EL (cell line): ENCODE results near the gene CEP112.

Experiments used
- DNase-seq: peaks from one replicate; pipeline ENCODE4 v3.0.0-alpha.2; 2016

CEP112 gene

DNA sequence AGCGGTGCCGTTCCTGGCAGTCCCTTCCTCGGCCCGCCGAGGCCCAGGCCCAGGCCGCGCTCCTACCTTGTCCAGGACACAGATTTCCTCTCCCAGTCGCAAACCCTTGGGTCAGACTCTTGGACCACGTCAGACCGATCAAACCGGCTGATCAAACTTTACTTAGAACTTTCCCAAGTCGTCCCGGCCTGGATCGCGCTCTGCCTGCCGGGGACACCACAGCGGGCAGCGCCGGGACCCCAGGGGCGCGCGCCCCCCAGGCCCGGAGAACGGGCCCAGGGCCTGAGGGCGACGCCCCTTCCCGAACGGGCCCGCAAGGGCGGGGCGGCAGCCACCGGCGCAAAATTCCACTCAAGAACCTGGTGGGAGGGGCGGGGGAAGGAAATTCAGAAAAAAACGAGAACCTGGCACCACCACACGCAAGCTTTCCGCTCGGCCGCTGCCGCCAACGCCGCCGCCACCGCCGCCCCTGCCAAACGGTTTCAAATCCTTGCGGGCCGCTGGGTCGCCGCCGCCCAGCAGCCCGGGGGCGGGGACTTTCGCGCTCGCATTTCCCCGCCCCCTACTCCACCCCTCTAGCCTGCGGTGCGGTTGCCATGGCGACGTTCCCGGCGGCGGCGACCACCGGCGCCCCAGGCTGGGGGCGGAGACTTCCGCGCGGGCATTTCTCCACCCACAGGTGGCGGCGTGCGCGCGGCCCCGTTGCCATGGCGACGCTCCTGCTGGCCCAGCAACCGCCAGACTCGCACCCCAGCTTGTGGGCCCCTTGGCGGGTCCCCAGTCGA lies at the start of gene CEP112:
Gene CEP112 (minus strand): TSS at position 541 of the 785 bp plus-strand sequence.
- peak; percentile 68 for DNase-seq

DNA sequence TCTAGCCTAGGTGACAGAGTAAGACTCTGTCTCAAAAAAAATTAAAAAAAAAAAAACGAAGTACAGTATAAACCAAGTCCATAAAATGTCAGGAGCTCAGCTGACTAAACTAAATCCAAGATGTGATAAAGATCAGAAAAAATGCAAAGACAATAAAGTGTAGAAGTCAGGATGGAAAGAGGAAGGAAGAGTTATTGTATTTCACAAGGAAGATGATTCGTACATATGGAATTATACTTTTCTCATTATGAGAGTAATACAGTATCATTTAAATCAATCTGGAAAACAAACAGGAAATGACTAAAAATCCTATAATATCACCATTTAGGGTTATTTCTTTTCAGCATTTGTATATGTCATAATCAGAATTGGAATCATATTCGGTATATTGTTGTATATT lies 48.7 kb upstream of the CEP112 start:
- peak; percentile 63 for DNase-seq

DNA sequence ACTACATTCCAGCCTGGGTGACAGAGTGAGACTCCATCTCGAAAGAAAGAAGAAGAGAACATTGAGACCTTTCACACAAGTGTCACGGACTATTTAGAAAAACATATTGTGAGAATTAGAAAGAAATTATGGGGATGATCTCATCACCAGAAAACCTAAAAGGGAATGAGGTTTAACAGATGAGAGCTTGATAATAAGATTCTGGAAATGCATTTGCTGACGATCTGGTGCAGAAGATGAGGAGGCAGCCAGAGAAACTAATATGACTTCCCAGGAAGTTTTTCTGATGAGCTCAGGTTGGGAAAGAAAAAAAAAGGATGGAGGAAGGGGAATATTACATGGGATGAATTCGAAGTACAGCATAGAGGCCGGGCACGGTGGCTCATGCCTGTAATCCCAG lies 48.1 kb upstream of the CEP112 start:
- peak; percentile 33 for DNase-seq

DNA sequence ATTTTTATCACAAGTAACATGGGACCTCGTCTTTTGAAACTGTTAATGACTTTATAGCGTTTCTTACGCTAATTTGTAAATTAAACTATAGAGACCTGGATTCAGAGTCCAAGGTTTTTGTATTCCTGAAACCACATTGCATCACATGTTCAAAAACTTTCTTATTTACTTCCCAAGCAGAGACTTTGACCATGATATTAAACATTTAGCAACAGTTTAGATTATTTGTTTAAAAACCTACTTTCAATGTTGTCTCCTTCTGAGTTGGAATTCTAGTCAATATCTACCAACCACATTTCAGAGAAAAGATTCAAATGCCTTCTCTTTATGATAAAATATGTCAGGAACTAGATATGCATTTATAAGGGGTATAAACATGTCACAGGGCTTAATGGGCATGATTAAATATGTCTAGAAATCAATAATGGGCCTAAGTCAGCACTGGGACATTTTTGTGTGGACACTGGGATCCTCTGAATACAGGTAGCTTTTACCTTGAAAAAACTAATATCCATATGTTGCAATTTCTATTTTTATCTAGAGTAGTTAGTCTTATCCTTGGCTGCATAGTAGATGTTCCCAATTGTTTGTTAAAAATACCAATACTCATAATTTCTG lies 43.6 kb upstream of the CEP112 start:
- DNase-seq = no peak

DNA sequence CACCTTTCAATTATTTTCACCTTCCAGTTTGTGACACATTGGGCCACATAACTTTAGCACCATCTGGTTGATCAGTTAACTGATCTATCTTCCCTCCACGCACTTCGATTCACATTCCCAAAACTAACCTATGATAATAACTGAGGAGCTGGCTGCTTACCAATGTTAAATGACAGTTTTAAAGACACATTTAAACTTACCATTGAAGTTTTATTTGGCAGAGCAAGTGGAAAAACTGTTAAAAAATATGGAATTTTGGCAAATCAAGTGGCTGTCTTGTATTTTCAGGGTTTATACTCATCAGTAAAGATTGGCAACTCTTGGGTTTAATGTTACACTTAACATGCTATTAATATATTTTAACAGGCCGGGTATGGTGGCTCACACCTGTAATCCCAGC lies 42.7 kb upstream of the CEP112 start:
- no peak for DNase-seq

DNA sequence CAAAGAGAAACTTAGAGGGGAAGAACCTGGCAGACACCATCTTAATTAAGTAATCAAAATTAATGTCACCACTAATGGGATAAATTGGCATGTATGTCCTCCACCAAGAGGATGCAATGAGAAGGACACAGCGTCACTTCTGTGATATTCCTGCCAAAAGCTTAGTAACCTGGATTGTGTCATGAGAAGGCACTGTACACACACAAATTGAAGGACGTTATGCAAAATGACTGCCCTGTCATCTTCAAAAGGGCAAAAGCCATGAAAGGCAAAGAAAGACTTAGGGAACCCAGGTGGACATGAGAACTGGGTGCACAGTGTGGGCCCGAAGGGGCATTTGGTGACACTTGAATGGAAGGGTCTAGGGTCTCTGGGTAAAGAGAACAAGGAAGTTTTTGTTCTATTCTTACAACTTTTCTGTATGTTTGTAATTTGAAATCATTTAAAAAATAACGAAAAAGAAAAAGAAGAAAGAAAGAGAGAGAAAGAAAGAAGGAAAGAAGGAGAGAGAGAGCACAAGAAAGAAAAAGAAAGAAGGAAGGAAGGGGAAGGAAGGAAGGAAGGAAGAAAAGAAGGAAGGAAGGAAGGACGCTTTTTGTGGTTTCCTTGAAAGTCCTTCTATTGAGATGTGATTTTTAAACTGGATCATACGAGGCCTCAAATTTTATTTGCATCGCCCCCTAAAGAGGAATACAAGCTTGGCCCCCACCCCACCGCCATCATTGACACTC lies 41.3 kb upstream of the CEP112 start:
- DNase-seq = no peak

DNA sequence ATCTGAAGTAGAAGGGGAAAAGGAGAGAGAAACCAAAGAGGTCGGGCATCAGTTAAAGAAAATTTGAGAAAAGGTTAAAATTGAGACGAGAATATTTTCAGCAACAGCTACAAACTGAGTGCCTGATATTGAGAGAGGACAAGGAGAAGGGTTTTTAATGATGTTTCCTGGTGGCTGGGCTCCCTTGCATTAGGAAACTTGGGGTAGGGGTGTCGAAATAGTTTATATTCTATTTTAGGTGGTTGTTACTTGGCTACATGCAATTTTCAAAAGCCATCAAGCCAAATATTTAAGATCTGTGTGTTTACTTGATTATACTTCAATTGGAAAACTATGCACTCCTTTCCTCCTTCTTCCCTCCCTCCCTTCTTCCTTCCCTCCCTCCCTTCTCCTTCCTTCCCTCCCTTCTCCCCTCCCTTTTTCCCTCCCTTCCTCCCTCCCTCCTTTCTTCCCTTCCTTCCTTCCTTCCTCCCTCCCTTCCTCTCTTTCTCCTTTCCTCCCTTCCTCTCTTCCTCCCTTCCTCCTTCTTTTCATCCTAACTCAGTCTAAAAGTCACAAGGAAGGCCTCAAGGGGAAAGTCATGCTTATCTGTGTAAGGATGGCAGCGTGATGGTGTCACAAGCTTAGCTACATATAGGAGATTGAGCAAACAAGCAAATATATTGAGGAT lies 39.1 kb upstream of the CEP112 start:
- no peak for DNase-seq

DNA sequence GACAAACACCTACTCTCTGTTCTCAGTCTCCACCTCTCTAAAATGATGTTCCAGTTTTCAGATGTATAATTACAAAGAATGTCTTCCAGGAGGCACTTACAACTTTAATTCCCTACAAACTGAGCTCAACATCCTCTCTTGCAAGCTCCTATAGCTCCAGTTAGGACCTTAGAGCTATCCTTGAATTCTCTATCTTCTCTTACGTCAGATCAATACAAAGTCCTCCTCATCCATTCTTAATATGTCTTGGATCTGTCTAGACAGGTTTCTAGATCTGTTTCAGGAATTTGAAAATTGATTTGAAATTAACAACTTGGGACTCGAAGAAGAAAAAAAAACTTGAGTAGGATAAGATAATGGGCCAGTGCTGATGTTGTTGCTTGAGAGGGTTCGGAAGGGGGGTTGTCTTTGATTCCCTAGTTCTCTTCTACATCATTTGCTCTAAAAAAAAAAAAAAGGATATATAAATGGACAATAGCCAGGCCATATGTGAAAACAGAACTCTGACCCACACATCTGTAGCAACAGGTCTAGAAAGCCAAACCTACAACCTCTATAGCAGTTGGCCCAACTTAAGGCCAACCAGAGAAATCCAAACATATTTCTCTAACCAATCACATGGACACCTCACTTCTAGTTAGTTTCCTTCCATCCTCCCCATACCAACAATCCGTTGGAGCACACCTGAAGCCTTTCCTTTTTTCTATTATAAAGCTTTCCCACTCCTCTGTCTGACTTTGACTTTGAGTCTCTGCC lies 38.0 kb upstream of the CEP112 start:
- no peak for DNase-seq

DNA sequence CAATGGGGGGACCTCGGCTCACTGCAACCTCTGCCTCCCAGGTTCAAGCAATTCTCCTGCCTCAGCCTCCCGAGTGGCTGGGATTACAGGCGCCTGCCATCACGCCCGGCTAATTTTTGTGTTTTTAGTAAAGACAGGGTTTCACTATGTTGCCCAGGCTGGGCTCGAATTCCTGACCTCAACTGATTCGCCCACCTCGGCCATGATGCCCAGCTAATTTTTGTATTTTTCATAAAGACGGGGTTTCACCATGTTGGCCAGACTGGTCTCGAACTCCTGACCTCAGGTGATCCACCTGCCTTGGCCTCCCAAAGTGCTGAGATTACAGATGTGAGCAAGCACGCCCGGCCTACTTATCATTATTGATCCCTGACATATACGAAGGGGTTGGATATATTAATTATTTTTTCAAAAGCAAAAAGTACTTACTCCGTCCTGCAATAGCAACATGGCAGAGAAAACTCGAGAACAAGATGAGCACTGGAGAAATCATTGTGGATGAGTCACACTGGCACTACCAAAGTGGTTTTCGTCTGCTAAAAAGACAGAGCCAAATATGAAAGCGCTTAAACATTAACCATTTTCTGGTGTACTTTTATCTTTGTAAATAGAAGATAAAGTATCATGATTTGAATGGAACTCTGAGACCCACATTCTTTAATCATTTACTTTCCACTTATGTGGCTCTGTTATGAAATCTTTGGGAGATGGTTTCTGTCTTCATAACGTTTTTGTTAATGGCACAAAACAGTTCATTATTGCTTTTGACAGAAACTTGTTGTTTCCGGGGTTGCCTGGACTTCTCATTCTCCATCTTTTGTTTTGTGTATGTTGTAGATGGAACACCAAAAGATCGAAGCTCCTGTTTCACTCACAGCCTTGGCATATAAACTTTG lies 37.2 kb upstream of the CEP112 start, which contains the start of gene APOH:
Gene APOH (minus strand): TSS at position 529 of the 896 bp plus-strand sequence. CDS start 36 bp downstream, at position 493.
- DNase-seq = no peak

DNA sequence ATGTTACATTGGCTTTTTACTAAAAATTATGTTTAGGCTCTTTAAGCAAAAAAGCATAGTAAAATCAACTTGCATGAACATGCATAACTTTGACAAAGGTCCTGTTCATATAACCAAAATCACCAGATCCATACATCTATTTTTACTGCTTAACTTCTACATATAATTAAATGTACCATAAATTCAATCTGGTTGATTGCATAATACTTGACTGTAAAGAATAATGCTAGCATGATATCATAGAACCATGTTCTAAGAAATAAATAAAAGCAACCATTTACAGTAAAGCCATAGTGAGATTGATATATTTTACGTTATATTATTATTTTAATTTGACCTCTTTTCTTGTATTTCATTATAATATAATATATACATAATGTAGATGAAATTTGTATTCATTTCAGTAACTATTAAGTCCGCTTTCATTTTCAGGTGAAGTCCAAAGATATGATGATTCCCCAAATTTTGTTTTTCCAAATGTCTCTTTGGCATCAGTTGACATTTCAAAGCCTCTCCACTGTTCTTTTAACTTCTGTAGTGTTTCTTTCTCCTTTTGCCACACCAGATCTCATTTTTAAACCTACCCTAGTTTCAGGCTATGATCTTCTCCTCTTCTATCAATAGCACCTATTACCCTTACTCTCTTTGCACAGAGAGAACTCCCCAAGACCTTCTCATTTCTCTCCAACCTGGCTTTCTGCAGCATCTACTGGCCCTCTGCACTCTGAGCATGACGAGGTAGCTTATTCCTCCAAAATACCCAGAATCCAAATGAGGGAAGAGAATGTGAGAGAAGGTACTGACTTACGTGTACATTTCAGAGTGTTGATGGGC lies 35.5 kb upstream of the CEP112 start:
- no peak for DNase-seq

DNA sequence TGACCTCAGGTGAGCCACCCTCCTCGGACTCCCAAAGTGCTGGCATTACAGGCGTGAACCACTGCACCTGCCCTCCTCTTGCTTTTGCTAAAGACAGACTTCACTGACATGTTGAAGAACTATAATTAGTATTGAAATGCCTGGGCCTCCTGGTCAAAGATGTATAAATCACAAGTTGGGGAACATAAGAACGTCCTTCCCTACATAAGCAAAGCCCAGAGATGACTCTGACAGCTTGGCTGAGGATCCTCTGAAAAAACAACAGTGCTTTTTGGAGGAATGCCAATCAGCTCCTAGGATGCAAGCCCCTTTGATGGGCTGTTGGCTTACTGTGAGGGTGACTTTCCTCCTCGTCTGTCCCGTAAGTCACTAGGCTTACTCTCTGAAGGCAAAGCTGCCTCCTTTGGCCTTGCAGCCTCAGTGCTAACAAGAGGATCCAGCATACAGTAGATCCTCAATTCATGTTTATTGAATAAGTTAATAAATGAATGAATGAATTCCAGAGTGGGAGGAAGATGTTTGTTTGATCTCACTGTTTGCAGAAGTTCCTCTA lies 30.9 kb upstream of the CEP112 start:
- DNase-seq = no peak

DNA sequence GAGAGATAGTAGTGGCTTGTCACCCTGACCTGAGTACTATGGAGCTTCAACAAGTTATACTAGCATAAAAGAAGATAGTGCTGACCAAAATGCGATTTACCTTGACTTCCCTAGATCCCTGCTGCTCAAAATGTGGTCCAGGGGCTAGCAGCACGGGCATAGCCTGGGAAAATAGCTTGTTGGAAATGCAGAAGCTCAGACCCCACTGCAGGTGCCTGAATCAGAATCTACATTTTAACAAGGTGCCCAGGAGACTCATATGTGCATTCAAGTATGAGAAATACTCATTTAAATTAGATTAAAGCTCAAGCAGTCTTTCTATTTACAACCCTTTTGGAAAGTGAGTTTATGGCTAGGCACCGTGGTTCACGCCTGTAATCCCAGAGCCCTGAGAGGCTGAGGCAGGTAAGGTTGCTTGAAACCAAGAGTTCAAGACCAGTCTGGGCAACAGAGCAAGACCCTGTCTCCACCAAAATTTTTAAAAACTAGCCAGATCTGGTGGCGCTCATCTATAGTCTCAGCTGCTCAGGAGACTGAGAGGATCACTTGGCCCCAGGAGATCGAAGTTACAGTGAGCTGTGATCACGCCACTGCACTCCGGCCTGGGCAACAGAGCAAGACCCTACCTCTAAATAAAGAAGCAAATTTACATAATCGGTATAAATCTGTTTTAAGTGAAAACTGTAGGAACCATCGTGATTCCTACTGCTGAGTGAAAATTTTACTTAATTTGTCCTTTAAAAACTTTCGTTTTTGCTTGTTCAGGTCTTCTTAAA lies 30.0 kb upstream of the CEP112 start:
- DNase-seq = no peak

DNA sequence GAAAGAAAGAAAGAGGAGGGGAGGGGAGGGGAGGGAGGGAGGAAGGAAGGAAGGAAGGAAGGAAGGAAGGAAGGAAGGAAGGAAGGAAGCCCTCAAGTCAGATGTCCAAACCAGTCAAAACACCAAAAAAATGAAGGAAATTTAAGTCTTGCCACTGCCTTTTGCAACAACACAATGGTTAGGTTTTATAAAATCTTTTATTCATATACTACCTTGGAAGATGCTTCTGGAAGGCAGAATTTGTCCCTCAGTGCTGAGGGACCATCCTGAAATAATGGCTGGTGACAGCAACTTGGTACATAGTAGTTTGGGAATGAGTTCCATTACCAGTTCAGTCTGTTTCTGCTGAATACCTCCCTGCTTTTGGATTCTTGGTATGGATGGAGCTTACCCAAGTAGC lies 29.4 kb upstream of the CEP112 start:
- DNase-seq = no peak

DNA sequence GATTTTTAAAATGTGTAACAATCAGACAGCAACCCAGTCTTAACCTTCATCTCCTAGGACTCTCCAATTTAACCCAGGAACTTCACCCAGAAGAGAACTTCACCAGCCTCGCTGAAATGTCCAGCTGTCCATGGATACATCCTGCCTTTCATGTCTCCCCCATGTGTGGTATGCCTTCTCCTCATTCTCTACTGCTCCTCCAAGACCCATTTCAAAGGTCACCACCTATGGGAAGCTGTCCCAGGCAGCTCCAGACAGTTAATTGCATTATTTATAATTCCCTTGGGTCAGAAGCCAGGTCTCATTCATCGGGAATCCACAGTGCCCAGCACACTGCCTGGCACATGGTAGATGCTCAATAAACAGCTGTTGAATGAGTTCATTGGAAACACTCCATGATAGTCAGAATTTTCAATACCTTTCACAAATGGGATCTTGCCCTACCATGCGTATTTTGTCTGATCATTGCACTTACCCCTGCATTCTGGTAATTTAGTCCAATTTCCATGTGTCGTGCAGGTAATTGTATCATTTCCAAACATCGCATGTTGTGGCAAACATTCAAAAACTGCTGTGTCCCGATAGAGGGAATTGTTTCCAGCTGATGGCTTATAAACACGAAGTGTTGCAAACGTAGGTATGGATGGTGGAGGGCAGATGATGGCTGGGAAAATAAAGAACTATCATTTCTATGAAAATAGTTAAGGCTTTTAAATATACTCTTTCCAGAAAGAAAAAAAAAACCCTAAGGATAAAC lies 28.3 kb upstream of the CEP112 start:
- no peak for DNase-seq

DNA sequence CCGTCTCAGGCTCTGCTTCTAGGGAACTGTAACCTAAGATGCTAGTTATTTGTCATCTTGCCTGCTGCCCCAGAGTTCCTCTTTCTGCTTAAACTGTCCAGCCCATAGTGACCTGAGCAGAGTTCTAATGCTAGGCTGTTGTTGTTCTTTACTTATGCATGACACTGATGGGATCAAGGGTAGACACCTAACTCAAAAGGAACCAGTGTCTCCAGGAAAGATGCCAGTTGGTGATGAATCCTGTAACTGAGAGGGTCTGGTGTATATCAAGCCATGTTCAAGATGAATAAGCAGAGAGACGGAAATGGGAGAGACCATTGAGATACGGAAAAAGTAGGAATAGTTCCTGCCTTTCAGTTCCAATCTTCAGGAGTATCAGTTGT lies 23.6 kb upstream of the CEP112 start:
- no peak for DNase-seq

DNA sequence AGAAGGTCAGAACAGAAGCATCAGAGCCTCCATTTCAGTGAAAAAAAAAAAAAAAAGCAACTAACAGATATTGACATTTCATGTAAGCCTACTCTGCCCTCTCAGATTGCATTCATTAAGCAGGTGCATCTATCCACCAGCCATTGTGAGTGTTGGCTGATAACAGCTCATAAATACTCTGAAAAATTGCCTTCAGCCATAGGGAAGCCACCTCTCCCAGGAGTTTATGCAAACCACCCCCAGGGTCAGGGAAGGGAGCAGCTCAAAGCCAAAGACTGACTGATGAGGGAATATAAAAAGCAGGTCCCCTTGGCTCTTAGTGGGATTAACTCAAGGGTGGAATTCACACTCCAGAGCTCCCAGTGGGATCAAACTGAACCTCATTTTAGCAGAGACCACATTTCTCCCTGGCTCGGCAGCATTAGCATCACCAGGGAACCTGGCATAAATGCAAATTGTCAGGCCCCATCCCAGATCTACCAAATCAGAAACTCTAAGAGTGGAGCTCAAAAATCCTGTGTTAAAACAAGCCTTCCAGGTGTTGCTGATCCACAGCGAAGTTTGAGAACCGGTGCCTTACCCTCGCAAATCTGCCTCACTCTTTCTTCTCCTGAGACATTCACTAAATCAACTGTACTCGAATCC lies 23.1 kb upstream of the CEP112 start:
- no peak for DNase-seq

DNA sequence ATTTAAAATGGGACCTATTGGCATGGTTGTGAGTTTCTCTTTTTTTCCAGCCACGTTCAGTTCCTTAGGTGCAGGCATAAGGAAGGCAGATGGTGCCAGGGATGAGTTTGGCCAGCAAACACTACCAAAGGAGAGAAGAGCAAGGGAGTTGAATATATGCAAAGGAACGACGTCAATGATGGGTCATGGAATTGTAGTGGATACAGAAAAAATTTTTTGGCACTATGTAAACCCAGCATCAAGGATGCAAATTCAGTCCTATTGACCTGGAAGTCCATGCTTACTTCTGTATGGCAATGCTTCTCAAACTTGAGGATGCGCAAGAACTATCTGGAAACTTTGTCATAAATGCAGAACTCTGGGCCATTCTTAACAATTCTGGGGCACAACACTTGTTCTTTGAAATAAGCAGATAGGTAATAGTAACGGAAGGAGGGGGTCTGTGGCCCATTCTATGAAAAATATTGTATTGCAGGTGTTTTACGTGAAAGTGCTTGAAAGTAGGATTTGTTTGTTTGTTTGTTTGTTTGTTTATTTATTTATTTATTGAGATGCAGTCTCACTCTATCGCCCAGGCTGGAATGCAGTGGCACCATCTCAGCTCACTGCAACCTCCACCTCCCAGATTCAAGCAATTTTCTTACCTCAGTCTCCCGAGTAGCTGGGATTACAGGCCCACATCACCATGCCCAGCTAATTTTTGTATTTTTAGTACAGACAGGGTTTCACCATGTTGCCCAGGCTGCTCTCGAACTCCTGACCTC lies 19.3 kb upstream of the CEP112 start:
- DNase-seq = no peak
